Tibial artery (tissue), 4 donors: ENCODE measurements around the gene PICALM.

Source experiments
- DNase-seq, 2 donors: peaks; one replicate each; pipeline ENCODE4 v3.0.0-alpha.2; 2019
- H3K27ac ChIP-seq, 2 donors: fragments of 200-600 bp; sonication (generic) in 1 of 2; 1 replicate in 1 of 2; 2 replicates in 1 of 2; pipeline ENCODE4 v1.5.1; 2018 to 2019; ENCODE audit warnings: mild to moderate bottlenecking in 1 of 2
- H3K27me3 ChIP-seq, 2 donors: fragments of 200-600 bp; sonication (generic) in 1 of 2; one replicate each; pipeline versions ENCODE4 v1.5.1 to v1.6.0; 2016 to 2019
- H3K36me3 ChIP-seq, 3 donors: fragments of 200-600 bp; sonication (generic) in 2 of 3; one replicate each; pipeline ENCODE4 v1.5.1; 2016 to 2019; ENCODE audit warnings: mild to moderate bottlenecking in 2 of 3
- H3K4me1 ChIP-seq, 4 donors: fragments of 200-600 bp; sonication (generic) in 2 of 4; 1 replicate in 3 of 4; 2 replicates in 1 of 4; pipeline ENCODE4 v1.5.1; 2016 to 2019
- H3K4me3 ChIP-seq, 2 donors: fragments of 200-600 bp; sonication (generic) in 1 of 2; 1 replicate in 1 of 2; 2 replicates in 1 of 2; pipeline ENCODE4 v1.5.1; 2018 to 2019; ENCODE audit warnings: mild to moderate bottlenecking in 2 of 2
- H3K9me3 ChIP-seq, 3 donors: fragments of 200-600 bp; sonication (generic) in 1 of 3; one replicate each; pipeline ENCODE4 v1.5.1; 2016 to 2019
- intact Hi-C: fragments of 100-400 bp; cut with DNase I; formaldehyde crosslinking; loops from one replicate; pipeline ENCODE4 v1.15.0; 2023; ENCODE audit warnings: low total_unique reads
- TF ChIP-seq, protein P1 (sequence below), 2 experiments: fragments of 200-600 bp in 1 of 2; fragments of 450-650 bp in 1 of 2; IDR thresholded peaks; one replicate each; pipeline ENCODE4 v1.5.1; 2017 to 2019; ENCODE audit warnings: antibody characterized with exemption in 2 of 2, mild to moderate bottlenecking in 1 of 2, moderate library complexity in 1 of 2

Gene PICALM

DNA sequence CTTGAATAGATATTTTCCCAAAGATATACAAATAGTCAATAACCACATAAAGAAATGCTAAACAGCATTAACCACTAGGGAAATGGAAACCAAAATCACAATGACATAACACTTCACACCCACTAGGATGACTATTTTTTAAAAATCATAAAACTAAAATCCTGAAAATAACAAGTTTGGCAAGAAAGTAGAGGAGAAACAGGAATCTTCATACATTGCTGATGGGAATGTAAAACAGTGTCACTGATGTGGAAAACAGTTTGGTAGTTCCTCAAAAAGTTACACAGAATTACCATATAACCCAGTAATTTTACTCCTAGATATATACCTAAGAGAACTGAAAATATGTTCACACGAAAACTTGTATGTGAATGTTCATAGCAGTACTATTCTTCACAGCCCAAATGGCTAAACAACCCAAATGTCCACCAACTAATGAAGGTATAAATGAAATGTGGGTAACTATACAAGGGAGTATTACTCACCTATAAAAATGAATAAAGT is 12.5 kb downstream of the PICALM start:
- intact Hi-C loops = no loop called here

DNA sequence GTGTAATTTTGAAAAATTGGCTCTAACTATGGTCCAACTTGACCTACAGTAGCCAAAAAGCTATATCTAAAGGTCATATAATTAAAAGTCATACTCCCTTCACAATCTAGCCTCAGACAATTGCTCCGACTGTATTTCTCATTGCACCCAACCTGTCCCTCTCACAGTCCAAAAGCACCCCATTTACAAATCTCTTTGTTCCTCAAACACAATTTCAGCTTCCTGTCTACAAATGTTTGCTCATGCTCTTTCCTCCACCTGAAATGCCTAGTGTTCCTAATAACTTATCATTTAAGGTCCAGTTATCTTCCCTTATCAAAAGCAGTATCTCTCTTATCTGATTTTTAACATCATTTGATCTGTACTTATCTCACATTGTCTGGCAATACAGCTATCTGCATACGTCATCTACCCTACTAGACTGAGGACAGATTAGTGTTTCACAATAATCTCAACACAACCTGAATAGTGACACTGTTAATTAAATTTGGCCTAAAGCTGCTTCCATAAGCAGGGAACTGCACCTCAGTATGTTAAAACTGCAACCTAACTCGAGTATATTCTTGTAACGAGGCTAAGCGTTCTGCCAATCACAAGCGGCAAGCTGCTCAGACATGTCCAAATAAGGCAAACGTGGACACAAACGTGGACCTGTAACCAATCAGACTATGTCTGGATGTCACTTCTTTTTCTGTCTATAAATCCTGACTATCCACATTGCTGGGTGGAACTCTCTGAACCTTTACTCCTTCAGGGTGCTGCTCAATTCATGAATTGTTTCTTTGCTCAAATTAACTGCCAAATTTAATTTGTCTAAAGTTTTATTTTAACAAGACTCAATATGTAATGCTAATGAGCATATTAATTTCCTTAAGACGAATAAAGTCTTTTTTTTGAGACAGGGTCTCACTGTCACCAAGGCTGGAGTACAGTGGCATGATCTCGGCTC is 15.9 kb downstream of the PICALM start:
- Histone ChIP-seq H3K27me3 (no peaks in the 10 kb centered on the region), H3K36me3 (no peaks in the 10 kb centered on the region), H3K9me3 (no peaks in the 10 kb centered on the region), H3K4me3 (no peak overlapping the region), H3K4me1 (peaks cover 0 to 99% (median 48%) of the 10 kb centered on the region in 4 donors), H3K27ac (peak overlapping the region in 1 of 2 donors; percentile 13)
- TF ChIP-seq, protein P1, sequence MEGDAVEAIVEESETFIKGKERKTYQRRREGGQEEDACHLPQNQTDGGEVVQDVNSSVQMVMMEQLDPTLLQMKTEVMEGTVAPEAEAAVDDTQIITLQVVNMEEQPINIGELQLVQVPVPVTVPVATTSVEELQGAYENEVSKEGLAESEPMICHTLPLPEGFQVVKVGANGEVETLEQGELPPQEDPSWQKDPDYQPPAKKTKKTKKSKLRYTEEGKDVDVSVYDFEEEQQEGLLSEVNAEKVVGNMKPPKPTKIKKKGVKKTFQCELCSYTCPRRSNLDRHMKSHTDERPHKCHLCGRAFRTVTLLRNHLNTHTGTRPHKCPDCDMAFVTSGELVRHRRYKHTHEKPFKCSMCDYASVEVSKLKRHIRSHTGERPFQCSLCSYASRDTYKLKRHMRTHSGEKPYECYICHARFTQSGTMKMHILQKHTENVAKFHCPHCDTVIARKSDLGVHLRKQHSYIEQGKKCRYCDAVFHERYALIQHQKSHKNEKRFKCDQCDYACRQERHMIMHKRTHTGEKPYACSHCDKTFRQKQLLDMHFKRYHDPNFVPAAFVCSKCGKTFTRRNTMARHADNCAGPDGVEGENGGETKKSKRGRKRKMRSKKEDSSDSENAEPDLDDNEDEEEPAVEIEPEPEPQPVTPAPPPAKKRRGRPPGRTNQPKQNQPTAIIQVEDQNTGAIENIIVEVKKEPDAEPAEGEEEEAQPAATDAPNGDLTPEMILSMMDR (IDR thresholded peaks at IDR 0.05) = no peak
- intact Hi-C loops = loop anchor here (5.0 kb wide), 1 partner anchor 129 kb away; no protein-coding TSS in a partner anchor
- DNase-seq = no peak

More for the DNA sequence above, 12.5 kb downstream of the PICALM start:
- H3K4me3 ChIP-seq = no peak overlapping the region
- H3K27ac ChIP-seq = peak overlapping the region in 1 of 2 donors; percentile 3
- H3K9me3 ChIP-seq = no peaks in the 10 kb centered on the region
- H3K4me1 ChIP-seq = peaks cover 0 to 97% (median 47%) of the 10 kb centered on the region in 4 donors
- H3K27me3 ChIP-seq = no peaks in the 10 kb centered on the region
- DNase-seq = no peak
- no peaks in the 10 kb centered on the region for H3K36me3 ChIP-seq
- TF ChIP-seq, protein P1 (IDR thresholded peaks at IDR 0.05) = no peak

GRCh38 chr11:86050196-86050709 is 18.6 kb downstream of the PICALM start:
- Histone ChIP-seq H3K9me3 (no peaks in the 10 kb centered on the region), H3K27ac (no peak overlapping the region), H3K4me3 (no peak overlapping the region), H3K36me3 (no peaks in the 10 kb centered on the region), H3K4me1 (peaks cover 0 to 100% (median 60%) of the 10 kb centered on the region in 4 donors), H3K27me3 (no peaks in the 10 kb centered on the region)
- intact Hi-C loops = loop anchor here (5.0 kb wide), 1 partner anchor 132 kb away; no protein-coding TSS in a partner anchor
- TF ChIP-seq, protein P1 (IDR thresholded peaks at IDR 0.05) = no peak
- no peak for DNase-seq

- H3K9me3 ChIP-seq = no peaks in the 10 kb centered on the region
- peak overlapping the region; percentile 12 to 43 for H3K27ac ChIP-seq
- no peak overlapping the region for H3K4me3 ChIP-seq
- no peaks in the 10 kb centered on the region for H3K27me3 ChIP-seq
- intact Hi-C loops = no loop called here
- no peaks in the 10 kb centered on the region for H3K36me3 ChIP-seq
- no peak for DNase-seq
- TF ChIP-seq, protein P1 (IDR thresholded peaks at IDR 0.05) = no peak
- peaks cover 0 to 100% (median 53%) of the 10 kb centered on the region in 4 donors for H3K4me1 ChIP-seq
Observed at GRCh38 chr11:86047275-86047991, 21.5 kb downstream of the PICALM start.

GRCh38 chr11:86046116-86046515 is 22.8 kb downstream of the PICALM start:
- Histone ChIP-seq H3K36me3 (no peaks in the 10 kb centered on the region), H3K4me1 (peaks cover 0 to 100% (median 56%) of the 10 kb centered on the region in 4 donors), H3K9me3 (no peaks in the 10 kb centered on the region), H3K27me3 (no peaks in the 10 kb centered on the region), H3K4me3 (no peak overlapping the region), H3K27ac (no peak overlapping the region)
- intact Hi-C loops = no loop called here
- DNase-seq = no peak
- TF ChIP-seq, protein P1 (IDR thresholded peaks at IDR 0.05) = no peak
